Right lobe of liver (tissue), 4 donors: ENCODE data around the gene KRCC1.
"Not testable (repeated sequence)": the region's sequence is repeated elsewhere in the genome, so short reads cannot be mapped to it uniquely, and the experiment has no call there.

Source experiments
- POLR2A ChIP-seq: fragments of 450-650 bp; IDR thresholded peaks from one replicate; pipeline ENCODE4 v1.6.1; 2017; ENCODE audit warnings: antibody characterized with exemption, mild to moderate bottlenecking
- TF ChIP-seq, protein P1 (sequence below), 4 donors: fragments of 200-600 bp in 3 of 4; fragments of 450-650 bp in 1 of 4; IDR thresholded peaks; one replicate each; pipeline versions ENCODE4 v1.5.1 to v1.8.0; 2016 to 2022; ENCODE audit warnings: antibody characterized with exemption in 4 of 4, mild to moderate bottlenecking in 2 of 4
- donor health status: DM: no; HTN: no; CAD: no.
- donor health status: DM: no; HTN: no; CAD: no.
- donor health status: DM: no; HTN: yes; CAD: no.

DNA sequence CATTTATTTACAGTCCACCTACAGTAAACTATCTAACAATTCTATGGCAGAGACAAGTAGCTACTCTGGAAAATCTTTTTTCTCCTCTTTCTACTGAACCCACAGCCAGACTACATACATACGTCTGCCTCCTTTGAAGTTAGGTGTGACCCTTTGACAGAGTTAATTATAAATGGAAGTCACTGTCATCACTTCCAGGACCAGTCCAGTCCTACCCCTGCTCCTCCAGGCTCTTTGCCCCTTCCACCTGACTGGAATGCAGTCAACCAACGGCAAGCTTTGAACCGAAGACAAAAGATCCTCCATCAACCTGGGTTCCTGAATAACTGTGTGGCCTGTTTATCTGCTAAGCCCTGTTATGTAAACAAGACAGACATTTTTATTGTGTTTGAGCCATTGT, 74.4 kb downstream of the KRCC1 start:
- TF ChIP-seq, protein P1, sequence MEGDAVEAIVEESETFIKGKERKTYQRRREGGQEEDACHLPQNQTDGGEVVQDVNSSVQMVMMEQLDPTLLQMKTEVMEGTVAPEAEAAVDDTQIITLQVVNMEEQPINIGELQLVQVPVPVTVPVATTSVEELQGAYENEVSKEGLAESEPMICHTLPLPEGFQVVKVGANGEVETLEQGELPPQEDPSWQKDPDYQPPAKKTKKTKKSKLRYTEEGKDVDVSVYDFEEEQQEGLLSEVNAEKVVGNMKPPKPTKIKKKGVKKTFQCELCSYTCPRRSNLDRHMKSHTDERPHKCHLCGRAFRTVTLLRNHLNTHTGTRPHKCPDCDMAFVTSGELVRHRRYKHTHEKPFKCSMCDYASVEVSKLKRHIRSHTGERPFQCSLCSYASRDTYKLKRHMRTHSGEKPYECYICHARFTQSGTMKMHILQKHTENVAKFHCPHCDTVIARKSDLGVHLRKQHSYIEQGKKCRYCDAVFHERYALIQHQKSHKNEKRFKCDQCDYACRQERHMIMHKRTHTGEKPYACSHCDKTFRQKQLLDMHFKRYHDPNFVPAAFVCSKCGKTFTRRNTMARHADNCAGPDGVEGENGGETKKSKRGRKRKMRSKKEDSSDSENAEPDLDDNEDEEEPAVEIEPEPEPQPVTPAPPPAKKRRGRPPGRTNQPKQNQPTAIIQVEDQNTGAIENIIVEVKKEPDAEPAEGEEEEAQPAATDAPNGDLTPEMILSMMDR (IDR thresholded peaks at IDR 0.05): not testable (repeated sequence)
- not testable (repeated sequence) for TF ChIP-seq POLR2A
